Measurements from ENCODE around the gene TSSC4.

The TSSC4 gene

GRCh38 chr11:2399488-2400068 is 972 bp upstream of the TSSC4 start:
- Histone ChIP-seq H3K4me3 (replicated peaks; ENCODE audit: low read depth, low read length) (peak overlapping the region; percentile 85), H3K27me3 (replicated peaks; ENCODE audit: control insufficient read depth, insufficient read depth, low read length) (no peaks in the 10 kb centered on the region), H3K36me3 (ENCODE audit: control insufficient read depth, insufficient read depth, low read length) (peaks cover 30% of the 10 kb centered on the region)
- no peak for TF ChIP-seq CTCF (IDR thresholded peaks at IDR 0.05; ENCODE audit: insufficient read depth, low read length, poor library complexity, severe bottlenecking)
- DNase-seq (ENCODE audit: extremely low read depth, insufficient read length), result no peak

GRCh38 chr11:2400762-2401435 is 349 bp downstream of the TSSC4 start:
- peak overlapping the region; percentile 98 for H3K4me3 ChIP-seq (replicated peaks; ENCODE audit: low read depth, low read length)
- no peak for DNase-seq (ENCODE audit: extremely low read depth, insufficient read length)
- no peaks in the 10 kb centered on the region for H3K27me3 ChIP-seq (replicated peaks; ENCODE audit: control insufficient read depth, insufficient read depth, low read length)
- peaks cover 21% of the 10 kb centered on the region for H3K36me3 ChIP-seq (ENCODE audit: control insufficient read depth, insufficient read depth, low read length)
- no peak for TF ChIP-seq CTCF (IDR thresholded peaks at IDR 0.05; ENCODE audit: insufficient read depth, low read length, poor library complexity, severe bottlenecking)

GRCh38 chr11:2401436-2401984 is 960 bp downstream of the TSSC4 start:
- TF ChIP-seq CTCF (IDR thresholded peaks at IDR 0.05; ENCODE audit: insufficient read depth, low read length, poor library complexity, severe bottlenecking), result peak; percentile 20
- no peak for DNase-seq (ENCODE audit: extremely low read depth, insufficient read length)
- H3K36me3 ChIP-seq (ENCODE audit: control insufficient read depth, insufficient read depth, low read length), result peaks cover 19% of the 10 kb centered on the region
- H3K27me3 ChIP-seq (replicated peaks; ENCODE audit: control insufficient read depth, insufficient read depth, low read length), result no peaks in the 10 kb centered on the region
- peak overlapping the region; percentile 98 for H3K4me3 ChIP-seq (replicated peaks; ENCODE audit: low read depth, low read length)

- Histone ChIP-seq H3K27me3 (replicated peaks; ENCODE audit: control insufficient read depth, insufficient read depth, low read length) (no peaks in the 10 kb centered on the region), H3K36me3 (ENCODE audit: control insufficient read depth, insufficient read depth, low read length) (peaks cover 15% of the 10 kb centered on the region), H3K4me3 (replicated peaks; ENCODE audit: low read depth, low read length) (no peak overlapping the region; the same call in 1 of the 2 replicates)
- TF ChIP-seq CTCF (IDR thresholded peaks at IDR 0.05; ENCODE audit: insufficient read depth, low read length, poor library complexity, severe bottlenecking), result no peak
- DNase-seq (ENCODE audit: extremely low read depth, insufficient read length), result no peak
Measured at GRCh38 chr11:2402106-2402505, 1.6 kb downstream of the TSSC4 start.

GRCh38 chr11:2402890-2403645 is 2.5 kb downstream of the TSSC4 start:
- Histone ChIP-seq H3K36me3 (ENCODE audit: control insufficient read depth, insufficient read depth, low read length) (peaks cover 13% of the 10 kb centered on the region), H3K27me3 (replicated peaks; ENCODE audit: control insufficient read depth, insufficient read depth, low read length) (no peaks in the 10 kb centered on the region), H3K4me3 (replicated peaks; ENCODE audit: low read depth, low read length) (no peak overlapping the region)
- DNase-seq (ENCODE audit: extremely low read depth, insufficient read length), result no peak
- no peak for TF ChIP-seq CTCF (IDR thresholded peaks at IDR 0.05; ENCODE audit: insufficient read depth, low read length, poor library complexity, severe bottlenecking)

Data from GM06990 (cell line).